GM19463 (cell line): ENCODE results near the gene ZNF396.

Experiments used
- ATAC-seq: cut with Tn5 transposase; IDR thresholded peaks from one replicate; pipeline ENCODE4 v1.9.1; 2021; ENCODE audit warnings: mild to moderate bottlenecking, moderate library complexity; ENCODE audit not compliant: unreplicated experiment

Gene ZNF396

DNA sequence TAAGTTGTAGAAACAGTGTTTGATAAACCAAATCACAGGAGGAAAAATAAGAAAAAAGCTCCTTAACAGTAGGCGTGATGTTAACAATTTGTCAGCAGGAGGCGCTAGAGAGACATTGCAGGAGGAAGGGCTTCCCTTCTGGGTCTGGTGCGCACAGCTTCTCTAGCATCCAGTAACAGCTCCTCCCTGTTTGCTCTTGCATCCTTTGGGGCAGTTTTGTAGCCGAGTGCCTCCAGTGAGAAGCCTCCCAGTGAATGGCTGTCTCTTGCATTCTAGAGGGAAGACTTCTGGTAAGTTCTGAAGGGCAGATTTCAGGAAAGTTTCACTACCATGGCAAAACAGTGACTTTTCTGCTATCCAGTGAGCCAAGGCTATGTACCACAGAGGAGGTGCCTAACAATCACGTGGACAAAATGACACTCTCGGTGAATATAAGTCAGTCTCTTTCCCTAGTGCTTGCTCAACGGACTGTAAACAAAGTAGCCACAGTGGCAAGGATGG is 9.5 kb upstream of the ZNF396 start:
- ATAC-seq, result no peak

DNA sequence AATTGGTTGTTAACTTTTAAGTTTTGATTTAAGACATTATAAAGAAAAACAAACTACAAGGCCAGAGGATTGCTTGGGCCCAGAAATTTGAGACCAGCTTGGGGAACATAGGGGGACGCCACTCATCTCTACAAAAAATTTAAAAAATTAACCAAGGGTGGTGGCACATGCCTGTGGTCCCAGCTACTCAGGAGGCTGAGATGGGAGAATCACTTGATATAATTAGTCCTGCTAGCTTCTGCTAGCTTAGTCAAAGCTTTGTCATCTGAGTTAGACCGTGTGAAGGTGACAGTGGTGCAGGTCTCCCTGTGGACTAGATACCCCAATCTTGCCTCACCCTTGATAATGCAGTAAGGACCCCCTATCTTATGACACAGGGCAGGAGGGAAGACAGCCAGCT is 6.0 kb upstream of the ZNF396 start:
- ATAC-seq, result no peak

DNA sequence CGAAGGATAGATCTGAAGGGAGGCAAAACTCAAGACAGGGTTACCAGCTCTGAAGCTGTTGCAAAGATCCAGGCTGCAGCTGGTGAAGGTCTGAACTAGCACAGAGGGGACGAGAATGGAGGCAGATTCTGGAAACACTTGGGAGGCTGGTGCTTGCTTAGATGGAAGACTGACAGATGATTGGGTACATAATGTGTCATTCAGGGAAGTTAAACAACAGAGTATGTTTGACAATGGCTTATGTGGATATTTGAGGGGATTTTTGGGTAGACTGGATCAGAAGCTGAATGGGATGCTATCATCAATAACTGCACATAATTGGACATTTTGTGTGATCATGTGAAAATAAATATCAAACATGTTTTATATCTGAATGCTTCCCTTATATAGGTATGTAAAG is 2.3 kb upstream of the ZNF396 start:
- ATAC-seq, result no peak

DNA sequence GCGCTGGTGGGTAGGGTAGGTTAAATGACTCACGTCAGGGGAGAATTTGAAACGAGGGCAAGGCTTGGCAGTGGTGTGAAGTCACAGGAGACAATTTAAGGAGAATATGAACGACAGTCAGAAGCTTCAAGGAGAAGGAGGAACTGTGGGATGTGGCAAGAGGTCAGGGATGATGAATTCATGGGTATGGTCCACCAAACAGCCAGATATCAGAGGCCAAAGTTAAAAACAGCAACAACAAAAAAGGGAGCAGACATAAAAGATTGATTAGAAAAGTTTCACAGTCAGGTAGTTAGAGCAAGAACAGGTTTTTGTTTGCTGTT is 1.4 kb upstream of the ZNF396 start:
- ATAC-seq, result no peak

DNA sequence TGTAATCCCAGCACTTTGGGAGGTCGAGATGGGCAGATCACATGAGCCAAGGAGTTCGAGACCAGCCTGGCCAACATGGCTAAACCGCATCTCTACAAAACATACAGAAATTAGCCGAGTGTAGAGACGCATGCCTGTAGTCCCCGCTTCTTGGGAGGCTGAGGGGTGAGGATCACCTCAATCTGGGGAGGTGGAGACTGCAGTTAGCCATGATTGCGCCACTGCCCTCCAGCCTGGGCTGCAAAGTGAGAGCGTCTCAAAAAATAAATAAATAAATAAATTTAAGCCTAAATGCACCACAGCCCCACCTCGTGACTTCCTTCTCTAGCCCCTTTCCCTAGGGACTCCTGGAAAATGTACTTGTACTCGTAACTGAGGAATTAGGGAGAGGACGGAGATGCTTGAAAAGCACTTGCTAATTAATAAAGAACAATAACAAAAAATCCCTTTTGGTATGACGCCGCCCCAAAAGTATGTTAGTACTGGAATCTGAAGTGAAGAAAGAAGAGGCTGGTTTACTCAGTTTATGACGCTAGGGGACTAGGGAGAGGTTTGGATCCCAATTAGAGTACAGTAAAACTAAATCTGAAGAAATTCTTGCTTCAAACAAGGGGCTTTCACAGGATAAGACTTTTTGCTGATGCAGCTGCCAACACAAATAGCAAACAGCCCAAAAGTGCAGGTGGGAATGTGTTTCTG is 887 bp upstream of the ZNF396 start:
- no peak for ATAC-seq

DNA sequence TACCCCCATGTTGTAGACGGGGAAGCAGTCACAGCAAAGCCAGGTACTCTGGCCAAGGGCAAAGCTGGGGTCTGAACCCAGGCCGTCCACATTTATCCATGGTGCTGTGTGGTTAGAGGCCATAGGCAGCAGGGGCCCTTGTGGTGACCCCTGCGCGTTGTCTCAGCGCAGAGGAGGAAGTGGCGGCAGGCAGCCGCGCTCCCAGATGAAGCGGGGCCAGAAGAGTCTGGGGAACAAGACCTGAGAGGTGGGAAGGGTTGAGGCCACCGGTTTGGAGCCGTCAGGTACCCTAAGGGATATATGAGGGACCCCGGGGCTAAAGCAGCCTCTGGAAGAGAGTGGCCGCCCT is 770 bp downstream of the ZNF396 start:
- ATAC-seq, result peak; percentile 57

DNA sequence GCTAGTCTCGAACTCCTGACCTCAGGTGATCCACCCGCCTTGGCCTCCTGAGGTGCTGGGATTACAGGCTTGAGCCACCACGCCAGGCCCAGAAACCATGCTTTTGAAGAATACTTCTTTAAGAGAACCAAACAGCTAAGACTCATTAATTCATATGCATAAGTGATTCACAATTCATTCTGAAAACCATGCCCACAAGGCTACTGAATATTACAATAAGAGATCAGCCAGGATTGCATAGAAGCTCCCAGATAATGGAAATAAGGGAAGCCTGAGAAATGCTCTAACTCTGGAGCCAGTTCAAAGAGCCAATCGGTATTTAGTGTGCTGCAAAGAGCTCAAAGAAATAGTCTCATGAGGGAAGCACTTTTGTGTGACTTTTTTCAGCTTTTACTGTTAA is 2.4 kb downstream of the ZNF396 start:
- ATAC-seq, result no peak

DNA sequence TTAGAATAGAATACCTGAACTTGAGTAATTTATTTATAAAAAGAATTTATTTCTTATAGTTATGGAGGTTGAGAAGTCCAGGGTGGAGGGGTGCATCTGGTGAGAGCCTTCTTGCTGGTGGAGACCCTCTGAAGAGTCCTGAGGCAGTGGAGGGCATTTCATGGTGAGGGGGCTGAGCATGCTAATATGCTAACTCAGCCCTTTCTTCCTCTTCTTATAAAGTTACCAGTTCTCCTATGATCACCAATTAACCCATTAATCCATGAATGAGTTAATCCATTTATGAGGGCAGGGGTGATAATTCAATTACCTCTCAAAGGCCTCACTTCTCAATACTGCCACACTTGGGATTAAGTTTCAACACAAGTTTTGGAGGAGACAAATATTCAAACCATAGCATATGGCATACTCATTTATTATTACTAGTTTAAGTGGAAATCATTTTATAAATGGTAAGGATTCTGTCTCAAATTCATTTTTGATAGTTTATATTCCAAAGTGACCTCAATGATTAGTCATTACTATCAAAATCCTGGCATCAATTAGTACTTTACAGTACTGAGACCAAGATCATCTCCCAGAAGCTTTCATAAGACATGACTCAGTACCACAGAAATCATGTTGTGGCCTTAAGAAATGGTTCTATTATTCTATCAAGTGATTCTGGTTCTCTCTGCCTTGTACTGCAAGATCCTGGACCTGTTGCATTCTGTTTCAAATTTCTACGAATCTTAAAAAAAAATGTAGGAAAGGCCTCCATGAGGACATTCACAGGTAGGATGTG is 5.5 kb downstream of the ZNF396 start:
- ATAC-seq, result no peak

DNA sequence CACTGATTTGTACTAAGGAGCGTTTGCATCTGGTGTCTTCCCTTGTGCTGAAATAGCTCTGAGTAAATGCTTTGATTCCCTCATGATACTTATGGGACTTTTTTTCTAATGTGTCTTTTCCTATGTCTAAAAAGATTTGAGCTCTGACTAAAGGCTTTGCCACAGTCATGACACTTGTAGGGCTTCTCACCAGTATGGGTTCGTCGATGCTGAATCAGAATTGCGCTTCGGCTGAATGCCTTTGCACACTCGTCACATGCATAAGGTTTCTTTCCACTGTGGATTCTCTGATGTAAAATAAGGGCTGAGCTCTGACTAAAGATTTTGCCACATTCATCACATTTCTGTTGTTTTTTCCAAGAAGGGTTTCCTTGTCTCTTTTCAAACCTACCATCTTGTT is 8.0 kb downstream of the ZNF396 start:
- ATAC-seq, result no peak

DNA sequence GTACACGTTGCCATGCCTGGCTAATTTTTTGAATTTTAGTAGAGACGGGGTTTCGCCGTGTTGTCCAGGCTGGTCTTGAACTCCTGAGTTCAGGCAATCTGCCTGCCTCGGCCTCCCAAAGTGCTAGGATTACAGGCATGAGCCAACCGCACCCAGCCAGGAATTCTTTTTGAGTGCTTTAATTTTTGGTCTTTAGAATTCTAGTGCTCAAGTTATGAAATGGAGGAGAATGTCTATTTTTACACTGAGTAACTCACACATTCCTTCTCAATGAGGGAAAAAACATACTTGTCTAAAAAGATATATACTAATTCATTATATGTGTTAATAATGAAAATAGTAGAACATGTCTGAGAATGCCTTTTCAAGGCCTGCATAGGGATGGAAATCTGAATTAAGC is 8.5 kb downstream of the ZNF396 start:
- no peak for ATAC-seq

DNA sequence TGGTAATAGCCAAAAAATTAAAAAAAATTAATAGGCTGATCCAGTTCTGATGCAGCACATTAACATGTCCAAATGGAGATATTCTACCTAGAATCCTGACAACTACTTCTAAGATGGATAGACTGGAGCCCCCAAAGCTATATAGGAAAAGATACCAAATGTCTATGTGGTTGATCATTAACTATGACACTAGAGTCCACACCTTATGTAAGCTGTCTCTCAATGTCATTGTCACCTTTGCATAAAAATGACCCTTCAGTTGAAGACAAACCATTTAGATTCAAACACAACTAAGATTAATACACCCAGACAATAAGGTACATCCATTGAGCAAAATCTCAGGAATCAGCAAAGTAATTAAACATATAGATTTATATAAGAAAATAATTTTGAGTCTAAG is 14.6 kb downstream of the ZNF396 start:
- no peak for ATAC-seq

DNA sequence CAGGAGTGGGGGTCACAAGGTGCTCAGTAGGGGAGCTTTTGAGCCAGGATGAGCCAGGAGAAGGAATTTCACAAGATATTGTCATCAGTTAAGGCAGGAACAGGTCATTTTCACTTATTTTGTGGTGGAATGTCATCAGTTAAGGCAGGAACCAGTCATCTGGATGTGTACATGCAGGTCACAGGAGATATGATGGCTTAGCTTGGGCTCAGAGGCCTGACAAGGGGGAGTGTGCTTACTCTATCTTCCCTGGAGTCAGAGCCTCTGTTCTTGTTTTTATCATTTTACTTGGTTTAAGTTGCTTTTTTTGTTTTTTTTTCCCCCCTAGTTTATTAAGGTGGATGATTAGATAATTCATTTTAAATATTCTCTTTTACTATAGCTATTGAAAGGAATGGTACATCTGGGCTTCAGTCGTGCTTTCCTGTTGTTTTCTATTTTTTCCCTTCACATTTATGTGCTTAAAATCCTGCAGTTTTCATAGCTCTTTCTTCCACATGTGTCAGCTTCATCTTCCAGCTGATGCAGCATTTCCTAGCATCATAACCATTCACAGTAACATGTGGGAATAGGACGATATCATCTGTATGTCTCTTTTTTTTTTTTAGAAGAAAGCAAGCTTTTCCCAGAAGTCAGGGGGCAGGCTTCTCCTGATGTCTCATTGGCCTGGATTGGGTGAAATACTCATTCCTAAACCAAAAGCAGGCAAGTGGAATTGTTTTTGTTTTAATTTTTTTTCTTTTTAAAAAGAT is 15.4 kb downstream of the ZNF396 start:
- no peak for ATAC-seq

DNA sequence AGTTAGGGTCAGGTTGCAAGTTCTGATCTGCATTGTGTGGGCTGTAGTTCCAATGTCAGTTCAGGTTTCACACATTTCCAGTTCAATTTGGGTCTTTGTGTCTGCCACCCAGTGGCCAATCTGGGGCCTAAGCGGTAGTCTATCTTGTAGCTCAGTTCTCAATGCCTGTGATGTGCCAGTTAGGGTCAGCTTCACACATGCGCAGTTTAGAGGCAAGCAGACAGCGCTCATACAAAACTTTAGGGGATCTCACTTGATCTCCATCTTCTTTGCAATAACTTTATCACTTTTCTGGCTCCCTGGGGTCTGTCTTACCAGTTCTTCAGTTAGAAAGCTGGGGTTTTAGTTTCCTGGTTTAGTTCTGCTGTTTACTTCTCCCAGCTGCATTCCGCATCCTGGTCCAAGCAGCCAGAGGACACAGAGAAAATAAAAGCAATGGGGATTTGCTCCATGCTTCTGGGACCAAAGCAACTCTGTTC is 22.0 kb downstream of the ZNF396 start:
- ATAC-seq, result peak; percentile 98

DNA sequence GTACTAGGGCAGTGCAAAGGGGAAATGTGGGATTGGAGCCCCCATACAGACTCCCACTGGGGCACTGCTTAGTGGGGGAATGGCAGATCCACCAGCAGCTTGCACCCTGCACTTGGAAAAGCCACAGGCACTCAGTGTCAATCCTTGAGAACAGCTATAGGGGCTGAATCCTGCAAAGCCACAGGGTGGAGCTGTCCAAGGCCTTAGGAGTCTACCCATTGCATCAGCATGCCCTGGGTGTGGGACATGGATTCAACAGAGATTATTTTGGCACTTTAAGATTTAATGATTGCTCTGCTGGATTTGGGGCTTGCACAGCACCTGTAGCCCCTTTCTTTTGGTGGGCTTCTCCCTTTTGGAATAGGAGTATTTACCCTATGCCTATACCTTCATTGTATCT is 24.4 kb downstream of the ZNF396 start:
- ATAC-seq, result no peak

DNA sequence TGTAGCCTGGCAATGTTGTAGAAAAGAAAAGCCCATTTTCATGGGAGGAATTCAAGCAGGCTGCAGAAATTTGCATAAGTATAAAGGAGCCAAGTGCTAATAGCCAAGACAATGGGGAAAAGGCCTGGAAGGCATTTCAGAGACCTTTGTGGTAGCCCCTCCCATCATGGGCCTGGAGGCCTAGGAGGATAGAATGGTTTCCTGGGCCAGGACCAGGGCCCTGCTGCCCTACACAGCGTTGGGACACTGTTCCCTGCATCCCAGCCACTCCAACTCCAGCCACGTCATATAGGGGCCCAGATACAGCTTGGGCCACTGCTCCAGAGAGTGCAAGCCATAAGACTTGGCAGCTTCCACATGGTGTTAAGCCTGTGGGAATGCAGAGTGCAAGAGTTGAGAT is 24.9 kb downstream of the ZNF396 start:
- ATAC-seq, result no peak

DNA sequence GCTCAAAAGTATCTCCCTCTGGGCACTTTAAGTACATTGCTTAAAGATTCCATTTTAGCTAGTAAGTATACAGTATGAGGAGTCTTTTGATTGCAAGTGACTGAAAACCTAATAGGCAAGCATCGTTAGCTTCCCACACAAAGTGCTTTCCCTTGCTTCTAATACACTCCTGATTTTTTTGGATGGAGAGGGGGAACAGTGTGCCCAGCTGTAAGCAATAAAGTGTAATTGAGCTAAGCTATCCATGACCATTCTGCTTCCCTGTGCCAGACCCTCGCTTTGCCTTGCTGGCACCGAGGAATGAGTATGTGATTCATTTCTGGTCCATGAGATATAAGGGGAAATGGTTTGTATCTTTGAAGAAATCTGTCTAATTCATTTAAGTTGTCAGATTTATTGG is 29.1 kb downstream of the ZNF396 start:
- no peak for ATAC-seq

DNA sequence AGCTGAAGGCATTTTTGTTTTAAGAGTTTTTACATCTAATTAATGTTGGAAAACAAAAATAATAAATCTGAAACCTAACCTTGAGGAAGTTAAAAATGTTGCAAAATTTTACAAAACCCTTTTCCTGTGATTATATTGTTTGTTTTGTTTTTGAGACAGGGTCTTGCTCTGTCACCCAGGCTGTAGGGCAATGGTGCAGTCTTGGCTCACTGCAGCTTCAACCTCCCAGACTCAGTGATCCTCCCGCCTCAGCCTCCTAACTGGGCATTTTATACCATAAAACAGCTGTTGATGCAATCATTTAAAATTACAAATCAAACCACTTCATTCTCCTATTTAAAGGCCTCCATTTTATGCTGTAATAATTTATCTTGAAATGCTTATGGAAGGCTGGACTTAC is 31.2 kb downstream of the ZNF396 start:
- no peak for ATAC-seq

DNA sequence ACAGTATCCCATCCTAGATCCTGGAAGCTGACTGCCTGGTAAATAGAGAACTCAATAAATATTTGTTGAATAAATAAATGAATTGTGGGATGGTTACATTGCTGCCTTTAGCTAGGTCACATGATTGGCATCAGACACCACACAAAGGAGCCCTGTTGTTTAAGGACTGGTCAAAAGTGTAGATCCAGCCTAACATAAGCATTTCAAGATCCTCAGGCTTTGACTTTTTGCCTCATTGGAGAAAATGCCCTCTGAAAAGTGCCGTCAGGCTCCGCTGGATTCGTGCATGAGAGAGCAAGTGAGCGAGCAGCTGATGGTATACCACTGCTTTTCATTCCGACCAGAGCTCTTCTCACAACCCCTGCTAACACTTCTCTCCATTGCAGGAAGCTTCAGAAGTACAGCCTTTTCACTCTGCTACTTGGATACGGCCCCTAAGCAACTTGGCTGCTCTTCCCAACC is 31.6 kb downstream of the ZNF396 start:
- ATAC-seq, result no peak

DNA sequence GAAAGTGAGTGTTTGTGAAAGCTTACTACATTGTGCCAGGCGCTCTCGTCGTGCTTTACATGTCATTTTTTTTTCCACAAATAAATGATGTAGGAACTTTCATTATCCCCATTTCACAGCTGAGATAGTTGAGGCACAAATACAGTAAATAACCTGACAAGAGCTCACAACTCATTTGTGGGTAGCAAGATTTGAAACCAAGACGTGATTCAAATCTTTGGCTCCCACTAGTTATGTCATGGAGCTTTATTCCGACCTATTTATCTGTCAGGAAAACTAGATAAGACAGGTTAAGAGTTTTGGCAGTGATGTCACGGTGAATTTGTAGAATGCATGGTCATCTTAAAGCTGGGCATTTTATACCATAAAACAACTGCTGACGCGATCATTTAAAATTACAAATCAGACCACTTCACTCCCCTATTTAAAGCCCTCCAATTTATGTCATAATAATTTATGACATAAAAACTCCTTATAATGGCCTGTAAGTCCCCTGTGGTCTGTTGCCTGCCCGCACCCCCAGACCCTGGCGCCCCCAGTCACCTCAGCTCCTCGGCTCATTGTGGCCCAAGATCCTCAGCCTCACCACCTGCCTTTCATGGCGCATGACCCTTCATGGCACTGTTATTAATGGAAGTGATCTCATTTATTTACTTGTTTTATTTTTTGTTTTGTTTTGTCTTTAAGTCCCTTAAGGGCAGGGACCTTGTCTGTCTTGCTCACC is 32.2 kb downstream of the ZNF396 start:
- ATAC-seq, result no peak

DNA sequence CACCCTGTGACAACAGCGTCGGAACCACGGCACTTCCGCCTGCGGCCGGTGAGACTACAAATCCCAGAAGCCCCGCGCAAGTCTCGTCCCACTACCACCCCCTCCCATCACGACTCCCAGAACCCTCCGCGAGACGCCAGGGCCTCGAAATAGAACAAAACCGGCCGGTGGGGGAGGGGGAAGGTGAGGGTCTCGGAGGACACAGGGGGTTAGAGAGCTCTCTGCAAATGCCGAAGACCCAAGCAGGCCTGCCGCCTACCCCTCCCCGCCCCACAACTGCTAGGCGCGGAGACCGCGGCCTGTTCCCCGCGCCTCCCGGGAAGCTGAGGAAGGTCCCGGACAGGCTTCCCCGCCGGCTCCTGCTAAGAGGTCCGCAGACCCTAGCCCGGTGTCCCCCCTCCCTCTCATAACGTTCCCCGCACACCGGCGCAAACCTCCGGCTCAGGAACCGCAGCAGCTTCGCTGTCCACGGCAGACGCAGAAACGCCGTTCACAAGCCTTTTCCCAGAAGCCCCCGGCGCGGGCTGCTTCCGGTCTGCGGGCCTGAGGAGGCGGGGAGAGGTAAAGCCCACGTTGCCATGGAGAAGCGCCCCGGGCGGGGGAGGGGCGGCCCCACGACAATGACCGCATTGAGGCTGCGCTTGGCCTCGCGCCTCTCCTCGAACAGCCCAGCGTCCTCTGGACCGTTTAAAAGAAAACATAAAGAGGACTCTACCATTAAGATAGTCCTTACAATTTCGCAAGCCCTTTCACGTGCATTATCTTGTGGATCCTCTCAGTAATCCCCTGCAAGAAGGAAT is 33.0 kb downstream of the ZNF396 start, which contains the start of gene ZNF24:
Gene ZNF24, minus strand, starts transcription at position 485 of the 800 bp plus-strand sequence. CDS start 3,770 bp downstream, outside the sequence.
- ATAC-seq, result peak; percentile 93
